Measurements from ENCODE around the gene SMARCA4.

Gene SMARCA4

DNA sequence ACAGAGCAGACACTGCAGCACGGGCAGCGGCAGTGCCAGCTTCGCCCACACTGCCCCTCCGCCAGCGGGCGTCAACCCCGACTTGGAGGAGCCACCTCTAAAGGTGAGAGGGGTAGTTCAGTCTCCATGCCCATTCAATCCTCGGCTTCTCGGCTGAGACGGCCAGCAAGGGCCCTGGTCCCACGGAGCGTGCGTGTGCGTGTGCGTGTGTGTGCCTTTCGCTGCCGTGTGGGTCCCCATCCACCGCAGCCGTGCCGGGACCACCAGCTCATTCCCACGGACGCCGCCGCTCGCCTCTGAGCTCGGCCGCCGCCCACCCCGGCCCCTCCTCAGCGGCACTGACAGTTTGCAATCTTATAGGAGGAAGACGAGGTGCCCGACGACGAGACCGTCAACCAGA lies 72.9 kb downstream of the SMARCA4 start:
- TF ChIP-seq GATA1 (IDR thresholded peaks at IDR 0.05; ENCODE audit: low read depth, low read length) (no peak), POLR2A (IDR thresholded peaks at IDR 0.05; ENCODE audit: low read length) (no peak)
- DNase-seq: no peak

DNA sequence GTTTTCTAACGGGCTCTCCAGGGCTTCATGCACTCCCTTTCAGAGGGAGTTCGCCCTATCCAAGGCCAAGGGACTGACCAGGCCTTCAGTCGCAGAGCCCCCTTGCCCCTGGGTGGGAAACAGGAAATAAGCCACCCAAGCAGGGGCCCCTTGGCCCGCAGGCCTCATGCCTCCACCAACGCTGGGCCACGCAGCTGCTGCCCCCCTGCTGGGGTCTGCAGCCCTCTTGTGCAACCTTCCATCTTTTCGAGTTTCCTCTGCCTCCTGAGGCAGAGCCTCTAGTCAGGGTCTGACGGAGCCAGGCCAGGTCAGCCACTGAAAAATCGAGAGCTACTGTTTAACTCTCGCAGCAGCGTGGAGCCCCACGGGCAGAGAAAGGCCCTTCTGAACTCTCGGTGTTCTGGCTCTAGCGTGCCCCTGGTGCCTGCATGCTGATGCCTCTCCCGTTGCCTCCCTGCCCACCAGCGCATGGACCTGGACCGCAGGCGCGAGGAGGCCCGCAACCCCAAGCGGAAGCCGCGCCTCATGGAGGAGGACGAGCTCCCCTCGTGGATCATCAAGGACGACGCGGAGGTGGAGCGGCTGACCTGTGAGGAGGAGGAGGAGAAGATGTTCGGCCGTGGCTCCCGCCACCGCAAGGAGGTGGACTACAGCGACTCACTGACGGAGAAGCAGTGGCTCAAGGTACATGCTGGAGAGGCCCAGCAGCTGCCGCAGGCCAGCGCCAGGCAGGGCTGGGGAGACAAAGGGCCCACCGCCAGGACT lies 73.8 kb downstream of the SMARCA4 start:
- no peak for TF ChIP-seq POLR2A (IDR thresholded peaks at IDR 0.05; ENCODE audit: low read length)
- no peak for TF ChIP-seq GATA1 (IDR thresholded peaks at IDR 0.05; ENCODE audit: low read depth, low read length)
- no peak for DNase-seq

DNA sequence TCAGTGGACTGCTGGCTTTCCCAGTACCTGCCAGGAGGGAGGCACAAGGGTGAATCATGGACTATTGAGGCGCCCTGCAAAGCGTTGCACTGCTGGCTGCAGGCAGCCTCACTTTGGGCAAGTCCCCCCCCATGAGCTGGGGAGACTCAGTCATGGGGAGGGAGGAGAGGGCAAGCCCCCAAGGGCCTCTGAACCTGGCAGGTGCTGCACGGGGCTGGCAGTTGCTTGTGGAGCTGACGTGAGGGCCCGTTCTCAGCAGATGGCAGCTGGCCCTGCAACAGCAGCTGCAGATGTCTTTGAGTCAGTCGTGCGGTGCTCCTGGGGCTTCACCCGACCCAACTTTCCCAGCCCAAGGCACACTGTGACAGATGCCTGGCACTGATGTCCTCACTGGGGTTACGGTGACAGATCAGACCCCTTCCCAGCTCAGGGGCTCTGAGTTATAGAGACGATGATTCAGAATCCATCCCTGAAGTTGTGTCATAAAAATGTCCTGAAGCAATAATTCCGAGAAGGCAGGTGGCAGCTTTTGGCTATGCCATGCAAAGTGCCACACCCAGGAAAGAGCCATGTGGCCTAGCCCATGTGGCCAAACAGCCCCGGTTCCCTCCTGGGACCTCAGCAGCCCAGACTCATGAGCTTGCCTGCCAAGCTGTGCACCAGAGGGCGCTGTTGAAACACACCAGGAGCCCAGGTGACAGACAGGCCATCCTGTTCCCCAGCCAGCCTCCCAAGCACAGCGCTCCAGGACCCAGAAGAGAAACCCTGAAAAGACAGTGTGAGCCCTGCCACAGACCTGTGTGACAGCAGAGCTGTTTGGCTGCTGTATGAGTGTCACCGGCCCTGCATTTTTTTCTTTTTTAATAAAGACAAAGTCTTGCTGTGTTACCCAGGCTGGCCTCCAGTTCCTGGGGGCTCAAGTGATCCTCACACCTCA lies 74.9 kb downstream of the SMARCA4 start:
- DNase-seq: peak; percentile 80 to 90
- TF ChIP-seq POLR2A (IDR thresholded peaks at IDR 0.05; ENCODE audit: low read length) (no peak), GATA1 (IDR thresholded peaks at IDR 0.05; ENCODE audit: low read depth, low read length) (no peak)

DNA sequence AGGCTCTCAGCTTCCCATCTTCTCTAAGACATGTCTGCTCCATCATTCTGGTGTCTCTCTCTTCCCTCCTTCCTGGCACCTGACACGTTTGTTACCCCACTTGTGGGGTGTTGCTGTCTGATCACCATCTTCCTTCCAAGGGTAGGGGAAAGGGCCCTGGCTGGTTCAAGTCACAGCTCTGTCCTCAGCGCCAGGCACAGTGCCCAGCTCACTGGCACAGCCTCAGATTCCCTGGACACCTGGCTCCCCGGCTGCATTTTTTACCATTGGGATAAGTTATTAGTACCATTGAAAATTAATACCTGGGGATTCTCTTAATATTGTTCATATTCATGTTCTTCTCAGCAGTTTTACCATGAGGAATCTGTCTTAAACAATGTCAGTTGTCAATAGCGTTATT lies 77.7 kb downstream of the SMARCA4 start:
- TF ChIP-seq GATA1 (IDR thresholded peaks at IDR 0.05; ENCODE audit: low read depth, low read length): no peak
- no peak for DNase-seq

DNA sequence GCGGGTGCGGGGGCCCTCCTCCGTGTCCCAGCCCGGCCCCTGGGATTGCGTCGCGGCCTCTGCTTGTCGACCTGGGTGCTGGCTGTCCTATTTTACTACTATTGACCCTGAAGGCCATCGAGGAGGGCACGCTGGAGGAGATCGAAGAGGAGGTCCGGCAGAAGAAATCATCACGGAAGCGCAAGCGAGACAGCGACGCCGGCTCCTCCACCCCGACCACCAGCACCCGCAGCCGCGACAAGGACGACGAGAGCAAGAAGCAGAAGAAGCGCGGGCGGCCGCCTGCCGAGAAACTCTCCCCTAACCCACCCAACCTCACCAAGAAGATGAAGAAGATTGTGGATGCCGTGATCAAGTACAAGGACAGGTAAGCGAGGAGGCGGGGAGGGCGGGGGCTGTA lies 80.4 kb downstream of the SMARCA4 start:
- no peak for DNase-seq
- TF ChIP-seq POLR2A (IDR thresholded peaks at IDR 0.05; ENCODE audit: low read length): no peak
- TF ChIP-seq GATA1 (IDR thresholded peaks at IDR 0.05; ENCODE audit: low read depth, low read length): no peak

DNA sequence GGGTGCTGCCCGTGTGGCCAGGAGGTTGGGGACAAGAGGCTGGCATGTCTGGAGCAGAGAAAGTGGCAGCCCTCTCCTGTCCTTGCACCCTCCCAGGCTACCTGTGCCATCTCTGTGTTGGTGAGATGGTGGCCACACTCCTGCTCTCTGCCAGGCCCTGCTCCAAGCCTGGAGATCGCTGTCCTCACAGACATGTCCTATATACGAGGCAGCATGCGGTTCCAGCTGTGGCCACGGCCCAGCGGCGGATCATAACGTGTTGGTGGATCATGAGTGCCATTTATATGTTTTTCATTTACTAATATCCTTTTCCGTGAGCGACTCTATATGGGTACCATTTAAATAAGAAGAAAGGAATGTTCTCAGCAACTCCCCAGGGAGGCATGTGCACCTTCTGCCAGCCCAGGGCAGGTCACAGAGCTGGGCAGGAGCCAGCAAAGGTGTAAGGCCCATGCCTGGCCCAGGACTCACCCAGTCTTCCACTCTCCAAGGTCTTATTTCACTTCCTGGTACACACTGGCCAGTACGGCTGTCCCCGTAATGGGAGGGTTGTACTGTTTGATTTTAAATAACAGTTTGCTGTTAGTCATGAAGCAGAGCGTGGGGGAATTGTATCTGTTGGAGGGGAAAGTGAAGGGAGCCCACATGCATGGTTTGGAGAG lies 81.3 kb downstream of the SMARCA4 start:
- DNase-seq: no peak
- TF ChIP-seq GATA1 (IDR thresholded peaks at IDR 0.05; ENCODE audit: low read depth, low read length) (no peak), POLR2A (IDR thresholded peaks at IDR 0.05; ENCODE audit: low read length) (no peak)

DNA sequence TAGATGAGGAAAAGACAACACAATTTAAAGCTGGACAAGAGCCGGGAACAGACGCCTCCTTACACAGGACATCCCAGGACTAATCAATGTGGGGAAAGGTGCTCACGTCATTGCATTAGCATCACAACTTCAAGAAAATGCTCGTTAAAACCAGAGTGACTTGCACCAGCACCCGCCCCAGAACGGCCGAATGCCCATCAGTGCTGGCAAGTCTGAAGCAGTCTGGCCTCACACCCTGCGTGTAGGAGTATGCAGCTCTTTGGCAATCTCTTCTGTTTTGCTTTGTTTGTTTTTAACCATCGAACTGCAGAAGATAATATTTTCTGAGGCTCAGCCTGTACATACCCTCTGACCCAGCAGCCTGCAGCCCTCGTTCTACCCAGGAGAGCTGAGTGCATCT lies 83.6 kb downstream of the SMARCA4 start:
- DNase-seq: no peak
- TF ChIP-seq GATA1 (IDR thresholded peaks at IDR 0.05; ENCODE audit: low read depth, low read length): no peak
- TF ChIP-seq POLR2A (IDR thresholded peaks at IDR 0.05; ENCODE audit: low read length): no peak

DNA sequence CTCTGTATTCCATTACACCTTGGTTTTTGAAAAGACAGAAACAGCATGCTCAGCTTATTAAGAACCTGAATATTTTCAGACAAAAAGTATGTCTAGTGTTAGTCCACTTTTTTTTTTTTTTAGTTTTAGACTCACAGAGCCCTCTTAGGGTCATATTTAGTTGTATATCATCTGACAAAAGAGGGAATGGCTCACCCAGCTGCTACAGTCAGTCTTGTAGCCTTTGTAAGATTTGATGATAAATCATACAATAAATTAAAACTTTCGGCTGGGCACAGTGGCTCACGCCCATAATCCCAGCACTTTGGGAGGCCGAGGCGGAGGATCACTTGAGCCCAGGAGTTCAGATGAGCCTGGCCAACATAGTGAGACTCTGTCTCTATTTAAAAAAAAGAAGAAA lies 84.7 kb downstream of the SMARCA4 start:
- TF ChIP-seq POLR2A (IDR thresholded peaks at IDR 0.05; ENCODE audit: low read length) (no peak), GATA1 (IDR thresholded peaks at IDR 0.05; ENCODE audit: low read depth, low read length) (no peak)
- no peak for DNase-seq

DNA sequence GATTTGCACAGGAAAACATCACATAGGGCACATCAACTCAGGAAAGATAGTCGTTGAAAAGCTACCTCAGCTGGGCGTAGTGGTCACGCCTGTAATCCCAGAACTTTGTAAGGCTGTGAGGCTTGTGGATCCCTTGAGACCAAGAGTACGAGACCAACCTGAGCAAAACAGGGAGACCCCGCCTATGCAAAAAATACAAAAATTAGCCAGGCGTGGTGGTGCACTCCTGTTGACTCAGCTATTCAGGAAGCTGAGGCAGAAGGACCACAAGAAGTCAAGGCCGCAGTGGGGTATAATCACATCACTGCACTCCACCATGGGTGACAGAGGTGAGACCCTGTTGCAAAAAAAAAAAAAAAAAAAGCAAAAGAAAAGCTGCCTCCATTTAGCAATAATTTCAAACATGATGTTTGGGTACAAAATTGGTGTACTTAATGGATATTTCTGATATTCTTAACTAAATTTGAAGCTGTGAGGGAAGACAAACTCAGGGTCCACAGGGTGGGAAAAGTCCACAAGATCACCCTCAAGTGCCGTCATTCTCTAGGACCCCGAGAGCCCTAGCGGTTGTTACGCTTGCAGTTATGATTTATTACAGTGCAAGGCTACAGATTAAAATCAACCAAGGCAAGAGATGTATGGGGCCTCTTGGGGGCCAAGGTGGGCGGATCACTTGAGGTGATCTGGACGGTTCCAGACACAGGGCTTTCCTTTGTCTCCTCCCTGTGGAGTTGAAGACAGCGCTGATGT lies 86.0 kb downstream of the SMARCA4 start:
- TF ChIP-seq POLR2A (IDR thresholded peaks at IDR 0.05; ENCODE audit: low read length) (no peak), GATA1 (IDR thresholded peaks at IDR 0.05; ENCODE audit: low read depth, low read length) (no peak)
- no peak for DNase-seq

DNA sequence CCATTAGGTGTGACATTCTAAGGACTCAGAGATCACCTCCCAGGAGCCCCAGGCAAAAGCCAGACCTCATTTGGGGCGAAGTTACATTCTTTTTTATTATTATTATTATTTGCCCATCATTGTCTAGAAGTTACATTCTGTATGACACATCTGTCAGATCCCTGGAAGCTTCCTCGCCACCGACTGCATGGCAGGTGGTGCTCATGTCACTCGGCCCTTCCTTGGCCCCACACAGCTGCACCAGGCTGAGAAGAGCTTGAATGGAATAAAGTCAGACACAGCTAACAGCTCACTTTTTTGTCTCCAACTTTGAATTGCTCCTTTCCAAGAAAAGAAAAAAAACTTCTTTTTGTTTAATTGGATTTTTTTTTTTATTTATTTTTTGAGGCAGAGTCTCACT lies 87.0 kb downstream of the SMARCA4 start:
- DNase-seq: no peak
- TF ChIP-seq POLR2A (IDR thresholded peaks at IDR 0.05; ENCODE audit: low read length) (no peak), GATA1 (IDR thresholded peaks at IDR 0.05; ENCODE audit: low read depth, low read length) (no peak)

- no peak for DNase-seq
- TF ChIP-seq POLR2A (IDR thresholded peaks at IDR 0.05; ENCODE audit: low read length) (no peak), GATA1 (IDR thresholded peaks at IDR 0.05; ENCODE audit: low read depth, low read length) (no peak)
Measured at GRCh38 chr19:11050323-11051114, 89.7 kb downstream of the SMARCA4 start.

DNA sequence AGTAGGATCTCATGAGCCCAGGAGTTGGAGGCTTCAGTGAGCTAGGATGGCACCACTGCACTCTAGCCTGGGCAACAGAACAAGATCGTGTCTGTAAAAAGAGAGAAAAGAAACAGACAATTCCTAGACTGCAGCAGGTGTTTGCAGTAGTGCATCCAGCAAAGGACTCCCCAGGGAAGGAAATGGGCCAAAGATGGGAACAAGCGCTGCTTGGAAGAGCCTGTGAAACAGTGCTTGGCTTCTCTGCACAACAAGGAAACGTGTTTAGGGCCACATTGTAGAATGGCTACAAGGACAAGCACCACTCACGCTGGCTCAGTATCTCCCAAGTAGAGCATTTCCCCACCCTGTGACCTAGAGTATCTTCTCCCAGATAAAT lies 93.0 kb downstream of the SMARCA4 start:
- DNase-seq: no peak

GRCh38 chr19:11054200-11054599 lies 93.4 kb downstream of the SMARCA4 start:
- TF ChIP-seq POLR2A (IDR thresholded peaks at IDR 0.05; ENCODE audit: low read length) (no peak), GATA1 (IDR thresholded peaks at IDR 0.05; ENCODE audit: low read depth, low read length) (no peak)
- DNase-seq: no peak

More for the DNA sequence above, 93.0 kb downstream of the SMARCA4 start:
- no peak for TF ChIP-seq POLR2A (IDR thresholded peaks at IDR 0.05; ENCODE audit: low read length)
- no peak for TF ChIP-seq GATA1 (IDR thresholded peaks at IDR 0.05; ENCODE audit: low read depth, low read length)
